Activated gamma-delta T cell (primary cell): ENCODE results near the gene SPNS3.

Experiments used
- DNase-seq: peaks from one replicate; lab custom pipeline; 2025; lab: John Stamatoyannopoulos, UW

The SPNS3 gene

GRCh38 chr17:4427505-4427904 lies 6.2 kb upstream of the SPNS3 start:
- no peak for DNase-seq

- DNase-seq: no peak
These were observed 2.6 kb downstream of the SPNS3 start for GRCh38 chr17:4436381-4436780.

GRCh38 chr17:4436846-4437245 lies 3.1 kb downstream of the SPNS3 start:
- no peak for DNase-seq

- no peak for DNase-seq
These were observed 4.6 kb downstream of the SPNS3 start for GRCh38 chr17:4438162-4438944.

GRCh38 chr17:4440021-4440420 lies 6.3 kb downstream of the SPNS3 start:
- DNase-seq: no peak

GRCh38 chr17:4440690-4441686 lies 7.2 kb downstream of the SPNS3 start:
- no peak for DNase-seq

GRCh38 chr17:4442582-4442981 lies 8.8 kb downstream of the SPNS3 start:
- DNase-seq: no peak

- DNase-seq: no peak
These were observed 9.7 kb downstream of the SPNS3 start for GRCh38 chr17:4443476-4443875.

GRCh38 chr17:4444782-4445473 lies 11.2 kb downstream of the SPNS3 start:
- no peak for DNase-seq

- no peak for DNase-seq
These were observed 12.0 kb downstream of the SPNS3 start for GRCh38 chr17:4445731-4446130.

- DNase-seq: no peak
These were observed 12.8 kb downstream of the SPNS3 start for GRCh38 chr17:4446326-4447071.

- no peak for DNase-seq
These were observed 14.6 kb downstream of the SPNS3 start for GRCh38 chr17:4448197-4448980.

- no peak for DNase-seq
These were observed 16.0 kb downstream of the SPNS3 start for GRCh38 chr17:4449736-4450135.

GRCh38 chr17:4450710-4451316 lies 17.1 kb downstream of the SPNS3 start:
- no peak for DNase-seq

GRCh38 chr17:4453812-4454591 lies 20.3 kb downstream of the SPNS3 start:
- no peak for DNase-seq

- DNase-seq: no peak
These were observed 26.9 kb downstream of the SPNS3 start for GRCh38 chr17:4460661-4461060.

- no peak for DNase-seq
These were observed 30.2 kb downstream of the SPNS3 start for GRCh38 chr17:4463818-4464476.

GRCh38 chr17:4465786-4466185 lies 32.0 kb downstream of the SPNS3 start:
- DNase-seq: no peak

- no peak for DNase-seq
These were observed 33.5 kb downstream of the SPNS3 start for GRCh38 chr17:4467287-4467686.
